ENCODE data around the gene EXOC4.

EXOC4 gene

DNA sequence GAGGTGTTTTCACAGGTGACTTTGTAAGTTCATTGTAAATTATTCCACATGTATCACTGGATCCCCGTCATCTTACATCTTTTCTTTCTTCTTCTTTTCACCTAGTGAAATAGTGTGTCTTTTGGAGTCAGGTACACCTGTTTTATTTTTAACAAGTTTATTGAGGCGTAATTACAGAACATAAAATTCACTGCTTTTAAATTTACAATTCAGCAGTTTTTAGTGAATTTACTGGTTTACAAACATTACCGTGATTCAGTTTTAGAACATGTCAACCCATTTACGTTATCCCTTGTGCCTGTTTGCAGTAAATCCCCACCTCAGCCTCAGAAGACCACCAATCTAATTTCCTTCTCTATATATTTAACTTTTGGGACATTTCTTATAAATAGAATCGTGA lies 256.9 kb downstream of the EXOC4 start:
- DNase-seq (ENCODE audit: low spot score) (no peak), ATAC-seq (ENCODE audit: low read depth) (no peak)
- TF ChIP-seq, protein P1, sequence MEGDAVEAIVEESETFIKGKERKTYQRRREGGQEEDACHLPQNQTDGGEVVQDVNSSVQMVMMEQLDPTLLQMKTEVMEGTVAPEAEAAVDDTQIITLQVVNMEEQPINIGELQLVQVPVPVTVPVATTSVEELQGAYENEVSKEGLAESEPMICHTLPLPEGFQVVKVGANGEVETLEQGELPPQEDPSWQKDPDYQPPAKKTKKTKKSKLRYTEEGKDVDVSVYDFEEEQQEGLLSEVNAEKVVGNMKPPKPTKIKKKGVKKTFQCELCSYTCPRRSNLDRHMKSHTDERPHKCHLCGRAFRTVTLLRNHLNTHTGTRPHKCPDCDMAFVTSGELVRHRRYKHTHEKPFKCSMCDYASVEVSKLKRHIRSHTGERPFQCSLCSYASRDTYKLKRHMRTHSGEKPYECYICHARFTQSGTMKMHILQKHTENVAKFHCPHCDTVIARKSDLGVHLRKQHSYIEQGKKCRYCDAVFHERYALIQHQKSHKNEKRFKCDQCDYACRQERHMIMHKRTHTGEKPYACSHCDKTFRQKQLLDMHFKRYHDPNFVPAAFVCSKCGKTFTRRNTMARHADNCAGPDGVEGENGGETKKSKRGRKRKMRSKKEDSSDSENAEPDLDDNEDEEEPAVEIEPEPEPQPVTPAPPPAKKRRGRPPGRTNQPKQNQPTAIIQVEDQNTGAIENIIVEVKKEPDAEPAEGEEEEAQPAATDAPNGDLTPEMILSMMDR (IDR thresholded peaks at IDR 0.05; ENCODE audit: poor library complexity, severe bottlenecking): no peak
- H3K4me1 ChIP-seq (ENCODE audit: insufficient read depth, poor library complexity, severe bottlenecking): peaks cover 5% of the 10 kb centered on the region
- H3K9me3 ChIP-seq (ENCODE audit: severe bottlenecking): no peaks in the 10 kb centered on the region
- H3K36me3 ChIP-seq (ENCODE audit: low read depth): no peaks in the 10 kb centered on the region
- H3K27ac ChIP-seq (ENCODE audit: poor library complexity, severe bottlenecking): no peak overlapping the region
- H3K27me3 ChIP-seq (ENCODE audit: insufficient read depth, poor library complexity, severe bottlenecking): no peaks in the 10 kb centered on the region
- H3K4me3 ChIP-seq (ENCODE audit: severe bottlenecking): no peak overlapping the region

GRCh38 chr7:133510326-133511055 lies 257.6 kb downstream of the EXOC4 start:
- no peak for DNase-seq (ENCODE audit: low spot score)
- TF ChIP-seq, protein P1 (IDR thresholded peaks at IDR 0.05; ENCODE audit: poor library complexity, severe bottlenecking): no peak
- Histone ChIP-seq H3K27ac (ENCODE audit: poor library complexity, severe bottlenecking) (no peak overlapping the region), H3K9me3 (ENCODE audit: severe bottlenecking) (no peaks in the 10 kb centered on the region), H3K36me3 (ENCODE audit: low read depth) (no peaks in the 10 kb centered on the region), H3K4me1 (ENCODE audit: insufficient read depth, poor library complexity, severe bottlenecking) (peaks cover 5% of the 10 kb centered on the region), H3K27me3 (ENCODE audit: insufficient read depth, poor library complexity, severe bottlenecking) (no peaks in the 10 kb centered on the region), H3K4me3 (ENCODE audit: severe bottlenecking) (no peak overlapping the region)
- ATAC-seq (ENCODE audit: low read depth): no peak

DNA sequence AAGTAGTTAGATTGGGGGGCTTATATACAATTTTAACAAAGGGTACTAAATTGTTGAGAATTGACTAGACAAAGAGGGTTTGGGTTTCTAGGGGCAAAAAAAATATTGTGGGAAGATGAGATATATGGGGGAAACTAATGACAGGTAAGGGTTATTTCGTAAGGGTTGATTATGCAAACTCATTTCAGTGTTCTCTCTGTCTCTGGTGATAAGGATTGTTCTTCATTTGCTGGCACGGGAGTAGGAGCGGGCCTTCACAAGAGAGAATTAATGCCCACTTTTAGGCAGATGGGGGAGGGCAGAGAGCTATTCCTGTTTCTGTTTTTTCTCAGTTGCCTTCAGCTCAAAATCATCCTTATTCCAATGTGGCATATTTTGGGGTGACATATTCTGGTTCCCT lies 258.4 kb downstream of the EXOC4 start:
- Histone ChIP-seq H3K27me3 (ENCODE audit: insufficient read depth, poor library complexity, severe bottlenecking) (no peaks in the 10 kb centered on the region), H3K27ac (ENCODE audit: poor library complexity, severe bottlenecking) (no peak overlapping the region), H3K4me1 (ENCODE audit: insufficient read depth, poor library complexity, severe bottlenecking) (peaks cover 5% of the 10 kb centered on the region), H3K9me3 (ENCODE audit: severe bottlenecking) (no peaks in the 10 kb centered on the region), H3K36me3 (ENCODE audit: low read depth) (no peaks in the 10 kb centered on the region), H3K4me3 (ENCODE audit: severe bottlenecking) (no peak overlapping the region)
- TF ChIP-seq, protein P1 (IDR thresholded peaks at IDR 0.05; ENCODE audit: poor library complexity, severe bottlenecking): no peak
- no peak for DNase-seq (ENCODE audit: low spot score)
- no peak for ATAC-seq (ENCODE audit: low read depth)

DNA sequence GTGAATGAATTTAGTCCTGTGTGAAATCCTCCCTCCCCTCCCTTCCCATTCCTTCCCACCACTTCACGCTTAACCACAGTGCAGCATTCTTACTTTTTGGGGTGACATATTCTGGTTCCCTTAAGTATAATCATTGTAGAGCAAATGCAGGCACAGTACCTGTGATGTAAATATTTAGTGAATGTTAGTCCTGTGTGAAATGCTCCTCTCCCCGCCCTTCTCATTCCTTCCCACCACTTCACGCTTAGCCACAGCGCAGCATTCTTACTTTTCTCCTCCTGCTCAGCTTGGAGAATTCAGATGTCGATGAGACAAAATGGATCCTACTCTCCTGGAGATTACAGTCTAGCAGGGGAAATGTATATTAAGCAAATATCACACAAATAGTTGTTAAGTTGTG lies 258.8 kb downstream of the EXOC4 start:
- TF ChIP-seq, protein P1 (IDR thresholded peaks at IDR 0.05; ENCODE audit: poor library complexity, severe bottlenecking): no peak
- ATAC-seq (ENCODE audit: low read depth) (no peak), DNase-seq (ENCODE audit: low spot score) (no peak)
- H3K27me3 ChIP-seq (ENCODE audit: insufficient read depth, poor library complexity, severe bottlenecking): no peaks in the 10 kb centered on the region
- H3K27ac ChIP-seq (ENCODE audit: poor library complexity, severe bottlenecking): no peak overlapping the region
- peaks cover 5% of the 10 kb centered on the region for H3K4me1 ChIP-seq (ENCODE audit: insufficient read depth, poor library complexity, severe bottlenecking)
- H3K9me3 ChIP-seq (ENCODE audit: severe bottlenecking): no peaks in the 10 kb centered on the region
- H3K4me3 ChIP-seq (ENCODE audit: severe bottlenecking): no peak overlapping the region
- H3K36me3 ChIP-seq (ENCODE audit: low read depth): no peaks in the 10 kb centered on the region

DNA sequence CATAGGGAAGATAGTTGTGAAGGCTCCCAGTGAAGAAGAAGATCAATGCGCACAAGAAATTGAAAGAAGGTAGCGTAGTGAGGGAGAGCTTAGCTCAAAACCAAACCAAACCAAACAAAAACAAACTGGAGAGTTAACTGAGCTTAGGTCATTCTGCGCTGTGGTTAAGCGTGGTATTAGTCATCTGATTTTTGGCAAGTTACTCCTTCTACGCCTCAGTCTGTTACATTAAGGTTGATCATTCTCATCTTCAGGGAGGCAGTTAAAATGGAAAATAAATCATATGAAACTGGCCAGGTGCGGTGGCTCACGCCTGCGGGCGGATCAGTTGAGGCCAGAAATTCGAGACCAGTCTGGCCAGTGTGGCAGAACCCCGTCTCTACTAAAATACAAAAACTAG lies 259.7 kb downstream of the EXOC4 start:
- TF ChIP-seq, protein P1 (IDR thresholded peaks at IDR 0.05; ENCODE audit: poor library complexity, severe bottlenecking): no peak
- Histone ChIP-seq H3K4me1 (ENCODE audit: insufficient read depth, poor library complexity, severe bottlenecking) (peaks cover 5% of the 10 kb centered on the region), H3K9me3 (ENCODE audit: severe bottlenecking) (no peaks in the 10 kb centered on the region), H3K27me3 (ENCODE audit: insufficient read depth, poor library complexity, severe bottlenecking) (no peaks in the 10 kb centered on the region), H3K4me3 (ENCODE audit: severe bottlenecking) (no peak overlapping the region), H3K27ac (ENCODE audit: poor library complexity, severe bottlenecking) (no peak overlapping the region), H3K36me3 (ENCODE audit: low read depth) (no peaks in the 10 kb centered on the region)
- DNase-seq (ENCODE audit: low spot score) (no peak), ATAC-seq (ENCODE audit: low read depth) (no peak)

Data from RWPE2 (cell line).